Nephron (organoid): ENCODE measurements around the gene GPR39.

Experiments used
- H3K27ac Mint-ChIP-seq, 3 experiments: 2 replicates each; pipeline ENCODE4 v1.8.0; 2020; ENCODE audit warnings: mixed read lengths in 3 of 3, mild to moderate bottlenecking in 2 of 3, moderate library complexity in 1 of 3
- H3K27me3 Mint-ChIP-seq: 2 replicates; pipeline ENCODE4 v1.8.0; 2021; ENCODE audit warnings: low read depth, mild to moderate bottlenecking, moderate library complexity, mixed read lengths
- H3K36me3 Mint-ChIP-seq: 2 replicates; pipeline ENCODE4 v1.8.0; 2020; ENCODE audit warnings: low read depth, mixed read lengths
- H3K4me1 Mint-ChIP-seq: 2 replicates; pipeline ENCODE4 v1.8.0; 2020; ENCODE audit warnings: mixed read lengths
- H3K4me3 Mint-ChIP-seq, 3 experiments: 2 replicates each; pipeline ENCODE4 v1.8.0; 2020; ENCODE audit warnings: mild to moderate bottlenecking in 3 of 3, mixed read lengths in 3 of 3, moderate library complexity in 2 of 3
- H3K9me3 Mint-ChIP-seq: 2 replicates; pipeline ENCODE4 v1.8.0; 2020; ENCODE audit warnings: mixed read lengths
- CTCF ChIP-seq, 3 experiments: fragments of 200-600 bp; sonication (generic); IDR thresholded peaks; one replicate each; pipeline ENCODE4 v1.5.0; 2021; ENCODE audit warnings: antibody characterized with exemption in 3 of 3; ENCODE audit not compliant: unreplicated experiment in 3 of 3

The GPR39 gene

DNA sequence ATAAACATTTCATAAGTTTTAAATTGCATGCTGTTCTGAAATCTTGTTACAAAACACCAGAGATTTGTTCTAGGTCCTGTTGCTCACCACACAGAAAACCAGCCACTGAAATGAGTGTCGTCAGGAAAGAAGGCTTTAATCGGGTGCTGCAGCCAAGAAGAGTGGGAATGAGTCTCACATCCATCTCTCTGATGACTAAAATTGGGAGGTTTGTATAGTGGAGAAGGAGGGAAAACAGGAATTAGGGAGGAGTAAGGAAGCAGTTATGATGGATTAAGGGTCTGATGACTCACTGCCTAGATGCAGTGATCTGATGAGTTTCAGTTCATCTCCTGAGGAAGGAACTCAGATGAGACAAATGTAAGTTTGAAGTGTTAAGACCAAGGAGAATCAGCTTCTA lies 42.1 kb upstream of the GPR39 start:
- no peak overlapping the region for H3K4me3 Mint-ChIP-seq
- no peaks in the 10 kb centered on the region for H3K4me1 Mint-ChIP-seq
- peaks cover 3% of the 10 kb centered on the region for H3K9me3 Mint-ChIP-seq
- no peak for TF ChIP-seq CTCF (IDR thresholded peaks at IDR 0.05; ENCODE audit: unreplicated experiment in 3 of 3)
- H3K27ac Mint-ChIP-seq: no peak overlapping the region
- H3K27me3 Mint-ChIP-seq: no peaks in the 10 kb centered on the region
- no peaks in the 10 kb centered on the region for H3K36me3 Mint-ChIP-seq

GRCh38 chr2:132374961-132375360 lies 41.6 kb upstream of the GPR39 start:
- Mint-ChIP-seq H3K27me3 (no peaks in the 10 kb centered on the region), H3K4me3 (no peak overlapping the region), H3K4me1 (no peaks in the 10 kb centered on the region), H3K27ac (no peak overlapping the region), H3K36me3 (no peaks in the 10 kb centered on the region), H3K9me3 (peaks cover 6% of the 10 kb centered on the region)
- no peak for TF ChIP-seq CTCF (IDR thresholded peaks at IDR 0.05; ENCODE audit: unreplicated experiment in 3 of 3)

DNA sequence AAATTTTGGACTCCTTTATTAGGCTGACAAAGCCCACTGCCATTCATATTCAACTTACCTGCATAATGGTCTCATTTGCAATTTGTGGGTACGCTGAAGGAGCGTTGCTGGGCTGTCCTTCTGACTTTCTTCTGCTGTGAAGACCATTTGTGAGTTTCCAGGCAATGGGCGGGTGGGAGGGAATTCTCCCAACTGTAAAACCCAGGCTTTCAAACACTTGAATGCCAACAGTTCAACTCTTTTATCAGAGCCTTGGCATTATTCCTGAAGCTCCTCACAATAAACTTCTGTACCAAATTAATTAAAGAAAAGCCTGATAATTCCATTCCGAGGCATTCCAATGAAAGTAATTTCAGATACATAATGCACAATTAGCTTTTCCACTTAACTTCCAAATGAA lies 35.2 kb upstream of the GPR39 start:
- H3K36me3 Mint-ChIP-seq: no peaks in the 10 kb centered on the region
- H3K9me3 Mint-ChIP-seq: peaks cover 3% of the 10 kb centered on the region
- no peak overlapping the region for H3K27ac Mint-ChIP-seq
- H3K4me1 Mint-ChIP-seq: peaks cover 17% of the 10 kb centered on the region
- H3K27me3 Mint-ChIP-seq: peaks cover 11% of the 10 kb centered on the region
- no peak for TF ChIP-seq CTCF (IDR thresholded peaks at IDR 0.05; ENCODE audit: unreplicated experiment in 3 of 3)
- no peak overlapping the region for H3K4me3 Mint-ChIP-seq

- H3K27ac Mint-ChIP-seq: peak overlapping the region in 2 of 3 experiments; percentile 12 to 15
These were observed 32.6 kb upstream of the GPR39 start for GRCh38 chr2:132383956-132384355.

GRCh38 chr2:132384491-132385151 lies 32.0 kb upstream of the GPR39 start:
- H3K4me1 Mint-ChIP-seq: peaks cover 17% of the 10 kb centered on the region
- H3K4me3 Mint-ChIP-seq: no peak overlapping the region
- H3K27ac Mint-ChIP-seq: peak overlapping the region in 2 of 3 experiments; percentile 12 to 15
- H3K27me3 Mint-ChIP-seq: peaks cover 15% of the 10 kb centered on the region
- no peaks in the 10 kb centered on the region for H3K36me3 Mint-ChIP-seq
- peaks cover 6% of the 10 kb centered on the region for H3K9me3 Mint-ChIP-seq
- no peak for TF ChIP-seq CTCF (IDR thresholded peaks at IDR 0.05; ENCODE audit: unreplicated experiment in 3 of 3)

More at GRCh38 chr2:132383956-132384355, 32.6 kb upstream of the GPR39 start:
- no peak overlapping the region for H3K4me3 Mint-ChIP-seq
- peaks cover 15% of the 10 kb centered on the region for H3K27me3 Mint-ChIP-seq
- H3K36me3 Mint-ChIP-seq: no peaks in the 10 kb centered on the region
- peaks cover 3% of the 10 kb centered on the region for H3K9me3 Mint-ChIP-seq
- peaks cover 17% of the 10 kb centered on the region for H3K4me1 Mint-ChIP-seq
- TF ChIP-seq CTCF (IDR thresholded peaks at IDR 0.05; ENCODE audit: unreplicated experiment in 3 of 3): no peak

GRCh38 chr2:132387126-132387525 lies 29.5 kb upstream of the GPR39 start:
- Mint-ChIP-seq H3K27me3 (peaks cover 15% of the 10 kb centered on the region), H3K27ac (no peak overlapping the region), H3K9me3 (peaks cover 3% of the 10 kb centered on the region), H3K4me3 (no peak overlapping the region), H3K4me1 (peaks cover 20% of the 10 kb centered on the region), H3K36me3 (no peaks in the 10 kb centered on the region)
- no peak for TF ChIP-seq CTCF (IDR thresholded peaks at IDR 0.05; ENCODE audit: unreplicated experiment in 3 of 3)
